ENCODE results near the gene KPNA1.

Gene KPNA1

DNA sequence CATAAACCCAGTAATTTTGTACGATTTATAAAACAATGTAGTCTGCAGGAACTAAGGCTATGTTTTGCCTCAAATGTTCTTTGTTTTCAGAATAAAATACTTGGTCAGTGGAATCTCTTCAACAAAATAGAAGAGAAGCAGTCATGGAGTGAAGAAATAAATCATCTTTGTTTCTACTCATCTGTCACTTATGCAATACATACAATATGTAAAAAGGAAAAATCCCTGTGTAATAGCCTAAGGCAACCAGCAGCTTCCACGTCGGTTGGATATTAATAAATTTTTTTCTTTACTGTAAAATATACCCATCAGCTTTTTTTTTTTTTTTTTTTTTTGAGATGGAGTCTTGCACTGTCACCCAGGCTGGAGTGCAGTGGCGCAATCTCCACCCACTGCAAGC is 93.6 kb downstream of the KPNA1 start:
- TF ChIP-seq, protein P1, sequence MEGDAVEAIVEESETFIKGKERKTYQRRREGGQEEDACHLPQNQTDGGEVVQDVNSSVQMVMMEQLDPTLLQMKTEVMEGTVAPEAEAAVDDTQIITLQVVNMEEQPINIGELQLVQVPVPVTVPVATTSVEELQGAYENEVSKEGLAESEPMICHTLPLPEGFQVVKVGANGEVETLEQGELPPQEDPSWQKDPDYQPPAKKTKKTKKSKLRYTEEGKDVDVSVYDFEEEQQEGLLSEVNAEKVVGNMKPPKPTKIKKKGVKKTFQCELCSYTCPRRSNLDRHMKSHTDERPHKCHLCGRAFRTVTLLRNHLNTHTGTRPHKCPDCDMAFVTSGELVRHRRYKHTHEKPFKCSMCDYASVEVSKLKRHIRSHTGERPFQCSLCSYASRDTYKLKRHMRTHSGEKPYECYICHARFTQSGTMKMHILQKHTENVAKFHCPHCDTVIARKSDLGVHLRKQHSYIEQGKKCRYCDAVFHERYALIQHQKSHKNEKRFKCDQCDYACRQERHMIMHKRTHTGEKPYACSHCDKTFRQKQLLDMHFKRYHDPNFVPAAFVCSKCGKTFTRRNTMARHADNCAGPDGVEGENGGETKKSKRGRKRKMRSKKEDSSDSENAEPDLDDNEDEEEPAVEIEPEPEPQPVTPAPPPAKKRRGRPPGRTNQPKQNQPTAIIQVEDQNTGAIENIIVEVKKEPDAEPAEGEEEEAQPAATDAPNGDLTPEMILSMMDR (IDR thresholded peaks at IDR 0.05): no peak
- no peak overlapping the region for H3K27ac ChIP-seq
- H3K27me3 ChIP-seq: no peaks in the 10 kb centered on the region
- peaks cover 0 to 14% (median 9%) of the 10 kb centered on the region in 4 donors for H3K4me1 ChIP-seq
- DNase-seq: no peak
- intact Hi-C loops (cut with DNase I; ENCODE audit: low total_unique reads): no loop called here
- no peaks in the 10 kb centered on the region for H3K9me3 ChIP-seq
- H3K36me3 ChIP-seq: peaks cover 14 to 32% (median 21%) of the 10 kb centered on the region in 3 donors
- H3K4me3 ChIP-seq: no peak overlapping the region

DNA sequence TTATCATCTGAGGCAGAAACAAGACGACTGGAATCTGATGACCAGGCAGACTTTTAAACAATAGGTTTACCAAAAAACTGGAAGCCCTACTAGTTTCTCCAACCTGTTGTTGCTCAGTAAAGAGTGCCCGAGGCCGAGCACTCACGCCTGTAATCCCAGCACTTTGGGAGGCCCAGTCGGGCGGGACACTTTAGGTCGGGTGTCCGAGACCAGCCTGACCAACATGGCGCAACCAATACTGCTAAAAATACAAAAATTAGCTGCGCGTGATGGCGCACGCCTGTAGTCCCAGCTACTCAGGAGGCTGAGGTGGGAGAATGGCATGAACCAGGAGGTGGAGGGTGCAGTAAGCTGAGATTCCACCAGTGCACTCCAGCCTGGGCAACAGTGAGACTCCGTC is 97.8 kb downstream of the KPNA1 start:
- Histone ChIP-seq H3K27ac (peak overlapping the region; percentile 89 to 92), H3K4me3 (peak overlapping the region; percentile 68 to 88), H3K27me3 (no peaks in the 10 kb centered on the region), H3K36me3 (peaks cover 2 to 11% (median 3%) of the 10 kb centered on the region in 3 donors), H3K4me1 (peaks cover 0 to 39% (median 24%) of the 10 kb centered on the region in 4 donors), H3K9me3 (no peaks in the 10 kb centered on the region)
- intact Hi-C loops (cut with DNase I; ENCODE audit: low total_unique reads): no loop called here
- no peak for DNase-seq
- TF ChIP-seq, protein P1 (IDR thresholded peaks at IDR 0.05): no peak

- H3K4me3 ChIP-seq: peak within 1 kb of the TSS; percentile 68 to 88
- peak within 1 kb of the TSS; percentile 89 to 92 for H3K27ac ChIP-seq
- no peaks in the 10 kb centered on the region for H3K27me3 ChIP-seq
- TF ChIP-seq, protein P1 (IDR thresholded peaks at IDR 0.05): peak; percentile 8 to 24
- peaks cover 0 to 10% (median 3%) of the 10 kb centered on the region in 3 donors for H3K36me3 ChIP-seq
- peak; percentile 96 to 99 for DNase-seq
- peaks cover 0 to 39% (median 24%) of the 10 kb centered on the region in 4 donors for H3K4me1 ChIP-seq
- H3K9me3 ChIP-seq: no peaks in the 10 kb centered on the region
- intact Hi-C loops (cut with DNase I; ENCODE audit: low total_unique reads): no loop called here
These were observed 98.7 kb downstream of the KPNA1 start, which contains the start of gene WDR5B for GRCh38 chr3:122415762-122416654. WDR5B (minus strand) TSS chr3:122416062; CDS start chr3:122415528, 534 bp downstream.

GRCh38 chr3:122415104-122415744 is 99.5 kb downstream of the KPNA1 start:
- Histone ChIP-seq H3K27me3 (no peaks in the 10 kb centered on the region), H3K4me1 (peaks cover 0 to 39% (median 24%) of the 10 kb centered on the region in 4 donors), H3K9me3 (no peaks in the 10 kb centered on the region), H3K36me3 (peaks cover 0 to 18% (median 10%) of the 10 kb centered on the region in 3 donors), H3K27ac (peak overlapping the region; percentile 89 to 92), H3K4me3 (peak overlapping the region; percentile 68 to 88)
- intact Hi-C loops (cut with DNase I; ENCODE audit: low total_unique reads): no loop called here
- TF ChIP-seq, protein P1 (IDR thresholded peaks at IDR 0.05): no peak
- no peak for DNase-seq

- peak overlapping the region in 1 of 2 donors; percentile 89 for H3K27ac ChIP-seq
These were observed 100.3 kb downstream of the KPNA1 start for GRCh38 chr3:122414391-122414790.

More at GRCh38 chr3:122414391-122414790, 100.3 kb downstream of the KPNA1 start:
- peaks cover 0 to 39% (median 24%) of the 10 kb centered on the region in 4 donors for H3K4me1 ChIP-seq
- intact Hi-C loops (cut with DNase I; ENCODE audit: low total_unique reads): no loop called here
- no peak overlapping the region for H3K4me3 ChIP-seq
- DNase-seq: no peak
- H3K36me3 ChIP-seq: peaks cover 0 to 26% (median 18%) of the 10 kb centered on the region in 3 donors
- TF ChIP-seq, protein P1 (IDR thresholded peaks at IDR 0.05): no peak
- no peaks in the 10 kb centered on the region for H3K9me3 ChIP-seq
- no peaks in the 10 kb centered on the region for H3K27me3 ChIP-seq
